GM18498 (cell line): ENCODE data around the gene TMOD3.
"Not testable (repeated sequence)": the region's sequence is repeated elsewhere in the genome, so short reads cannot be mapped to it uniquely, and the experiment has no call there.

Experiments
- ATAC-seq: cut with Tn5 transposase; IDR thresholded peaks from one replicate; pipeline ENCODE4 v1.9.1; 2021; ENCODE audit warnings: mild to moderate bottlenecking, moderate library complexity; ENCODE audit not compliant: unreplicated experiment

The TMOD3 gene

GRCh38 chr15:51829376-51830275 is at the start of gene TMOD3:
Gene TMOD3 (plus strand): TSS chr15:51829653. CDS start chr15:51862885, 33,232 bp downstream.
- ATAC-seq, result peak; percentile 85

- no peak for ATAC-seq
Measured at GRCh38 chr15:51780636-51781035, 48.8 kb upstream of the TMOD3 start.

GRCh38 chr15:51781506-51781905 is 47.9 kb upstream of the TMOD3 start:
- ATAC-seq, result no peak

GRCh38 chr15:51782357-51782896 is 47.0 kb upstream of the TMOD3 start:
- ATAC-seq, result no peak

- ATAC-seq, result no peak
Measured at GRCh38 chr15:51783967-51784366, 45.5 kb upstream of the TMOD3 start.

- not testable (repeated sequence) for ATAC-seq
Measured at GRCh38 chr15:51787130-51787529, 42.3 kb upstream of the TMOD3 start.

GRCh38 chr15:51792474-51792873 is 37.0 kb upstream of the TMOD3 start:
- not testable (repeated sequence) for ATAC-seq

- no peak for ATAC-seq
Measured at GRCh38 chr15:51793521-51794305, 35.7 kb upstream of the TMOD3 start.

- ATAC-seq, result no peak
Measured at GRCh38 chr15:51796847-51797401, 32.5 kb upstream of the TMOD3 start.

- no peak for ATAC-seq
Measured at GRCh38 chr15:51798281-51798680, 31.2 kb upstream of the TMOD3 start.

GRCh38 chr15:51799282-51800252 is 29.9 kb upstream of the TMOD3 start:
- ATAC-seq, result no peak

GRCh38 chr15:51801391-51801835 is 28.0 kb upstream of the TMOD3 start:
- ATAC-seq, result no peak

- no peak for ATAC-seq
Measured at GRCh38 chr15:51802593-51802992, 26.9 kb upstream of the TMOD3 start.

GRCh38 chr15:51803965-51804364 is 25.5 kb upstream of the TMOD3 start:
- ATAC-seq, result no peak

- ATAC-seq, result no peak
Measured at GRCh38 chr15:51806123-51806522, 23.3 kb upstream of the TMOD3 start.

- no peak for ATAC-seq
Measured at GRCh38 chr15:51809457-51809856, 20.0 kb upstream of the TMOD3 start.

- ATAC-seq, result no peak
Measured at GRCh38 chr15:51812598-51812997, 16.9 kb upstream of the TMOD3 start.

GRCh38 chr15:51814606-51815005 is 14.8 kb upstream of the TMOD3 start:
- ATAC-seq, result no peak

- ATAC-seq, result no peak
Measured at GRCh38 chr15:51816611-51817010, 12.8 kb upstream of the TMOD3 start.

- ATAC-seq, result no peak
Measured at GRCh38 chr15:51818150-51818549, 11.3 kb upstream of the TMOD3 start.
